Central memory CD8-positive, alpha-beta T cell (primary cell): ENCODE results near the gene HYAL4.
"Not testable (repeated sequence)": the region's sequence is repeated elsewhere in the genome, so short reads cannot be mapped to it uniquely, and the experiment has no call there.

Experiments
- ATAC-seq: fragments of 150-1000 bp; cut with Tn5 transposase; replicated peaks from 2 replicates; pipeline ENCODE4 v1.10.0; 2022; ENCODE audit warnings: mild to moderate bottlenecking, moderate FRiP score, moderate number of reproducible peaks; ENCODE audit not compliant: poor library complexity, severe bottlenecking; ENCODE audit errors: extremely low read depth
- DNase-seq, 2 donors: peaks; one replicate each; pipeline ENCODE4 v3.0.0; 2021; ENCODE audit warnings: low spot score in 2 of 2
- H3K27ac Mint-ChIP-seq: one replicate; pipeline ENCODE4 v1.8.0; 2022; ENCODE audit warnings: low read depth, mild to moderate bottlenecking, moderate library complexity, mixed read lengths
- H3K27me3 Mint-ChIP-seq: one replicate; pipeline ENCODE4 v1.8.0; 2022; ENCODE audit warnings: mixed read lengths
- H3K36me3 Mint-ChIP-seq: one replicate; pipeline ENCODE4 v1.8.0; 2022; ENCODE audit warnings: mild to moderate bottlenecking, moderate library complexity, mixed read lengths; ENCODE audit not compliant: insufficient read depth
- H3K4me1 Mint-ChIP-seq: one replicate; pipeline ENCODE4 v1.8.0; 2022; ENCODE audit warnings: mixed read lengths
- H3K4me3 Mint-ChIP-seq: one replicate; pipeline ENCODE4 v1.8.0; 2022; ENCODE audit warnings: mild to moderate bottlenecking, moderate library complexity, mixed read lengths
- H3K9me3 Mint-ChIP-seq: one replicate; pipeline ENCODE4 v1.8.0; 2022; ENCODE audit warnings: mixed read lengths

The HYAL4 gene, protein sequence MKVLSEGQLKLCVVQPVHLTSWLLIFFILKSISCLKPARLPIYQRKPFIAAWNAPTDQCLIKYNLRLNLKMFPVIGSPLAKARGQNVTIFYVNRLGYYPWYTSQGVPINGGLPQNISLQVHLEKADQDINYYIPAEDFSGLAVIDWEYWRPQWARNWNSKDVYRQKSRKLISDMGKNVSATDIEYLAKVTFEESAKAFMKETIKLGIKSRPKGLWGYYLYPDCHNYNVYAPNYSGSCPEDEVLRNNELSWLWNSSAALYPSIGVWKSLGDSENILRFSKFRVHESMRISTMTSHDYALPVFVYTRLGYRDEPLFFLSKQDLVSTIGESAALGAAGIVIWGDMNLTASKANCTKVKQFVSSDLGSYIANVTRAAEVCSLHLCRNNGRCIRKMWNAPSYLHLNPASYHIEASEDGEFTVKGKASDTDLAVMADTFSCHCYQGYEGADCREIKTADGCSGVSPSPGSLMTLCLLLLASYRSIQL

DNA sequence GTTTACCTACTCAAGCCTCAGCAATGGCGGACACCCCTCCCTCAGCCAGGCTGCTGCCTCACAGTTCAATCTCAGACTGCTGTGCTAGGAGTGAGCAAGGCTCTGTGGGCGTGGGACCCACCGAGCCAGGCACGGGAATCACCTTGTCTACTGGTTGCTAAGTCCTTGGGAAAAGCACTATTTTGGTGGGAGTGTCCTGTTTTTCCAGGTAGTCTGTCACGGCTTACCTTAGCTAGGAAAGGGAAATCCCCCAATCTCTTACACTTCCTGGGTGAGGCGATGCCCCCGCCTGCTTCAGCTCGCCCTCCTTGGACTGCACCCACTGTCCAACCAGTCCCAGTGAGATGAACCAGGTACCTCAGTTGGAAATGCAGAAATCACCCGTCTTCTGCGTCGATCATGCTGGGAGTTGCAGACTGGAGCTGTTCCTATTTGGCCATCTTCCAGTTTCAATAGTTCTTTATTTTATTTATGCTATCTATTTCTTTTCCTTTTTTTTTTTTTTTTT, at the start of gene HYAL4:
Gene HYAL4, plus strand, starts transcription at position 458 of the 508 bp plus-strand sequence. CDS start 23,105 bp downstream, outside the sequence.
- no peak within 1 kb of the TSS for H3K4me3 Mint-ChIP-seq
- H3K27ac Mint-ChIP-seq, result no peak within 1 kb of the TSS
- no peak for DNase-seq
- H3K9me3 Mint-ChIP-seq, result no peaks in the 10 kb centered on the region
- no peak for ATAC-seq
- H3K27me3 Mint-ChIP-seq, result peaks cover 82% of the 10 kb centered on the region
- H3K4me1 Mint-ChIP-seq, result no peaks in the 10 kb centered on the region
- peaks cover under 1% of the 10 kb centered on the region for H3K36me3 Mint-ChIP-seq

DNA sequence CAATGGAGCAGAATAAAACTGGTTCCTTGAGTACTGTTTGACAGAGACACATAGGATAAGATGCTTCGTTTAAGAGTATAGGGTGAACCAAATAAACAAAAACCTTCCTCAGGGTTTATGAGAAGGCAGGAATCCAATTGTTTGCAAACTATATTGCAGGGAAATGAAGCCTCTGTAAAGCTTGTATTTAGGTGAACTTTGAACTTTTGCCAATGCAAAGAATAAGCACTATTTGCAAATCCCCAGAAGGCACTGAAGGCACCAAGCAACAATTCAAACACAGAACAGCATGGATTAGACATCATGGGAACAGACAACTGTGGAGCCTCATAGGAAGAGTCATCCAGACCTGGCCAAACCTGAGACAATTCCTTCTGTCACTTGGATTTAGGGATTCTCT, 49.1 kb upstream of the HYAL4 start:
- Mint-ChIP-seq H3K4me1 (no peaks in the 10 kb centered on the region), H3K27me3 (no peaks in the 10 kb centered on the region), H3K4me3 (no peak overlapping the region), H3K9me3 (no peaks in the 10 kb centered on the region), H3K27ac (no peak overlapping the region), H3K36me3 (no peaks in the 10 kb centered on the region)
- DNase-seq (no peak), ATAC-seq (no peak)

- Mint-ChIP-seq H3K27ac (no peak overlapping the region), H3K36me3 (no peaks in the 10 kb centered on the region), H3K4me3 (no peak overlapping the region), H3K27me3 (no peaks in the 10 kb centered on the region), H3K4me1 (no peaks in the 10 kb centered on the region), H3K9me3 (no peaks in the 10 kb centered on the region)
- no peak for ATAC-seq
- DNase-seq, result no peak
These were observed 48.4 kb upstream of the HYAL4 start for GRCh38 chr7:123796568-123796967.

GRCh38 chr7:123797673-123798531, 47.1 kb upstream of the HYAL4 start:
- no peaks in the 10 kb centered on the region for H3K9me3 Mint-ChIP-seq
- DNase-seq (no peak), ATAC-seq (no peak)
- no peaks in the 10 kb centered on the region for H3K4me1 Mint-ChIP-seq
- no peaks in the 10 kb centered on the region for H3K27me3 Mint-ChIP-seq
- no peak overlapping the region for H3K27ac Mint-ChIP-seq
- H3K36me3 Mint-ChIP-seq, result no peaks in the 10 kb centered on the region
- no peak overlapping the region for H3K4me3 Mint-ChIP-seq

GRCh38 chr7:123798532-123799188, 46.3 kb upstream of the HYAL4 start:
- H3K27ac Mint-ChIP-seq, result no peak overlapping the region
- H3K27me3 Mint-ChIP-seq, result no peaks in the 10 kb centered on the region
- H3K9me3 Mint-ChIP-seq, result no peaks in the 10 kb centered on the region
- H3K4me3 Mint-ChIP-seq, result no peak overlapping the region
- no peaks in the 10 kb centered on the region for H3K4me1 Mint-ChIP-seq
- ATAC-seq, result no peak
- H3K36me3 Mint-ChIP-seq, result no peaks in the 10 kb centered on the region
- DNase-seq, result no peak

DNA sequence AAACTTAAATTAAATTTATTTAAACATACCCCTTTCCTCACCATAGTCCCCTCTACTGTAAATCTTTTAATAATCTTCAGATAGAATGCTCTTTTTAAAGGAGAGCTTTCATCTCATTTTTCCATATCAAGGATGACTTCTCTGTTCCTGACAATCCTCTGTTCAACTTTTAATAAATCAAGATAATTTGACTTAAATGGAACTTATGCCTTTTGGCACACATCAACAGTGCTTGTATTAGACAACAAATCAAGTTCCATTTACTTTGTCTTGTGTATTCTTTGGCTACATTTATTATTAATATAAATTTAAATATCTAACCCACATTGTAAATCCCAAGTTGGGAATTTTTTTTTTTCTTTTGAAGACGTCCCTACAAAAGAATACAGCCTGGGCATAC, 42.7 kb upstream of the HYAL4 start:
- H3K4me1 Mint-ChIP-seq, result no peaks in the 10 kb centered on the region
- H3K9me3 Mint-ChIP-seq, result no peaks in the 10 kb centered on the region
- no peaks in the 10 kb centered on the region for H3K36me3 Mint-ChIP-seq
- ATAC-seq, result no peak
- no peak for DNase-seq
- no peaks in the 10 kb centered on the region for H3K27me3 Mint-ChIP-seq
- no peak overlapping the region for H3K4me3 Mint-ChIP-seq
- no peak overlapping the region for H3K27ac Mint-ChIP-seq

GRCh38 chr7:123805287-123805686, 39.7 kb upstream of the HYAL4 start:
- no peak overlapping the region for H3K27ac Mint-ChIP-seq
- H3K9me3 Mint-ChIP-seq, result no peaks in the 10 kb centered on the region
- H3K27me3 Mint-ChIP-seq, result no peaks in the 10 kb centered on the region
- no peak for DNase-seq
- H3K36me3 Mint-ChIP-seq, result no peaks in the 10 kb centered on the region
- H3K4me3 Mint-ChIP-seq, result no peak overlapping the region
- no peak for ATAC-seq
- no peaks in the 10 kb centered on the region for H3K4me1 Mint-ChIP-seq

- Mint-ChIP-seq H3K27me3 (no peaks in the 10 kb centered on the region), H3K4me1 (no peaks in the 10 kb centered on the region), H3K27ac (no peak overlapping the region), H3K9me3 (no peaks in the 10 kb centered on the region), H3K36me3 (no peaks in the 10 kb centered on the region), H3K4me3 (no peak overlapping the region)
- ATAC-seq (no peak), DNase-seq (no peak)
These were observed 35.5 kb upstream of the HYAL4 start for GRCh38 chr7:123809471-123809870.

DNA sequence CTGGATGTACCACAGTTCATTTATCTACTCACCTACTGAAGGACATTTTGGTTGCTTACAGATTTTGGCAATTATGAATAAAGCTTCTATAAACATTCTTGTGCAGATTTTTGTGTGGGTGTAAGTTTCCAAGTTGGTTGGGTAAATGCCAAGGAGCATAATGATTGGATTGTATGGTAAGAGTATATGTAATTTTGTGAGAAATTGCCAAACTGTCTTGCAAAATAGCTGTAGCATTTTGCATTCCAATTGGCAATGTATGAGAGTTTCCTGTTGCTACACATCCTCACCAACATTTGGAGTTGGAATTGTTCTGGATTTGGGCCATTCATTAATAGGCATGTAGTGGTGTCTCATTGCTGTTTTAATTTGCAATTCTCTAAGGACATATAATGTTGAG, 33.9 kb upstream of the HYAL4 start:
- no peak for DNase-seq
- H3K27me3 Mint-ChIP-seq, result no peaks in the 10 kb centered on the region
- no peaks in the 10 kb centered on the region for H3K9me3 Mint-ChIP-seq
- no peaks in the 10 kb centered on the region for H3K36me3 Mint-ChIP-seq
- no peak for ATAC-seq
- no peak overlapping the region for H3K4me3 Mint-ChIP-seq
- no peak overlapping the region for H3K27ac Mint-ChIP-seq
- no peaks in the 10 kb centered on the region for H3K4me1 Mint-ChIP-seq

- H3K27me3 Mint-ChIP-seq, result peaks cover 7% of the 10 kb centered on the region
- no peak overlapping the region for H3K27ac Mint-ChIP-seq
- ATAC-seq, result no peak
These were observed 28.1 kb upstream of the HYAL4 start for GRCh38 chr7:123816916-123817315.

GRCh38 chr7:123819001-123819400, 26.0 kb upstream of the HYAL4 start:
- DNase-seq, result no peak
- Mint-ChIP-seq H3K4me3 (no peak overlapping the region), H3K27ac (no peak overlapping the region), H3K36me3 (no peaks in the 10 kb centered on the region), H3K4me1 (no peaks in the 10 kb centered on the region), H3K27me3 (peaks cover 7% of the 10 kb centered on the region), H3K9me3 (no peaks in the 10 kb centered on the region)
- no peak for ATAC-seq

More at GRCh38 chr7:123816916-123817315, 28.1 kb upstream of the HYAL4 start:
- H3K4me1 Mint-ChIP-seq, result no peaks in the 10 kb centered on the region
- H3K36me3 Mint-ChIP-seq, result no peaks in the 10 kb centered on the region
- no peak overlapping the region for H3K4me3 Mint-ChIP-seq
- DNase-seq, result no peak
- no peaks in the 10 kb centered on the region for H3K9me3 Mint-ChIP-seq

DNA sequence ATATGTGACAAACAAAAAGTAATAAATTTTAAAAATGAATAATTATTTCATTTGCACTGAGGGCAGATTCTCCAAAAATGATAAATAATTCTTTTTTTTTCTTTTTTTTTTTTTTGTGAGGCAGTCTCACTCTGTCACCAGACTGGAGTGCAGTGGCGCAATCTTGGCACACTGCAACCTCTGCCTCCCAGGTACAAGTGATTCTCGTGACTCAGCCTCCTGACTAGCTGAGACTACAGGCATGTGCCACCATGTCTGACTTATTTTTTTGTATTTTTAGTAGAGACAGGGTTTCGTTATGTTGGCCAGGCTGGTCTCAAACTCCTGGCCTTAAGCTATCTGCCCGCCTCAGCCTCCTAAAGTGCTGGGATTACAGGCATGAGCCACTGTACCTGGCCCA, 25.2 kb upstream of the HYAL4 start:
- not testable (repeated sequence) for H3K27ac Mint-ChIP-seq, H3K9me3 Mint-ChIP-seq, H3K27me3 Mint-ChIP-seq, H3K36me3 Mint-ChIP-seq, H3K4me1 Mint-ChIP-seq, DNase-seq, H3K4me3 Mint-ChIP-seq, ATAC-seq
